K562 (cell line): ENCODE data around the gene SRL. TPM values are rescaled to one million over a fixed set of nuclear protein-coding genes. Genes with fewer than 3 reads are reported as not detected.

Source experiments
- FOXJ3 ChIP-seq: sonication (generic); formaldehyde crosslinking; IDR thresholded peaks from 2 replicates; pipeline ENCODE4 v1.4.0; 2020; ENCODE audit warnings: mild to moderate bottlenecking, missing genetic modification reagents
- GTF2A2 ChIP-seq: IDR thresholded peaks from 2 replicates; pipeline ENCODE4 v1.6.1; 2016; ENCODE audit warnings: mild to moderate bottlenecking, missing genetic modification characterization, missing compliant biosample characterization
- NFE2L1 ChIP-seq: fragments of 450-650 bp; IDR thresholded peaks from 2 replicates; pipeline ENCODE4 v1.6.1; 2016; ENCODE audit warnings: missing genetic modification characterization, low read depth, mild to moderate bottlenecking, missing compliant biosample characterization, moderate library complexity, borderline replicate concordance
- ZBED1 ChIP-seq: IDR thresholded peaks from 2 replicates; pipeline ENCODE4 v1.6.1; 2014
- polyA plus RNA-seq, 8 experiments: library from polyadenylated mRNA; depleted of rRNA in 4 of 8; stranded (reverse) in 5 of 8; unstranded in 3 of 8; fragments of >200 nt; fragmentation: Nextera tagmentation in 2 of 8; fragmentation: Illumina TruSeq in 1 of 8; extraction: Ambion mirVana in 2 of 8; extraction: Trizol in 1 of 8; gene quantifications; 2 replicates each; pipeline versions ENCODE4 v1.2.1 to v1.2.3, GENCODE V29; 2011 to 2014; ENCODE audit warnings: inconsistent platforms in 1 of 8, missing spikeins in 1 of 8
- total RNA-seq, 7 experiments: library from RNA; depleted of rRNA in 6 of 7; stranded (reverse); fragments of >200 nt in 6 of 7; fragmentation: Illumina TruSeq in 2 of 7; extraction: Trizol in 2 of 7; gene quantifications; 2 replicates each; pipeline versions ENCODE4 v1.2.1 to v1.2.3, GENCODE V29; 2011 to 2021; ENCODE audit warnings: low replicate concordance in 1 of 7
- TF ChIP-seq, protein P1 (sequence below): fragments of 450-650 bp; IDR thresholded peaks from 2 replicates; pipeline ENCODE4 v1.6.1; 2016; ENCODE audit warnings: mild to moderate bottlenecking, moderate library complexity
- TF ChIP-seq, protein P2 (sequence below): sonication (generic); formaldehyde crosslinking; IDR thresholded peaks from 2 replicates; pipeline ENCODE4 v1.4.0; 2020; ENCODE audit warnings: mild to moderate bottlenecking, missing genetic modification reagents
- TF ChIP-seq, protein P3 (sequence below): fragments of 250-450 bp; sonication (Bioruptor Pico); IDR thresholded peaks from 2 replicates; pipeline ENCODE4 v1.5.0; 2021; ENCODE audit warnings: mild to moderate bottlenecking, borderline replicate concordance

SRL gene
- total and polyA plus RNA-seq, 9 of the 15 experiments (the other 6 are each of a cell fraction or from before 2014, with no cell fraction given), result 0.01 TPM; not detected in 8

- TF ChIP-seq, protein P1, sequence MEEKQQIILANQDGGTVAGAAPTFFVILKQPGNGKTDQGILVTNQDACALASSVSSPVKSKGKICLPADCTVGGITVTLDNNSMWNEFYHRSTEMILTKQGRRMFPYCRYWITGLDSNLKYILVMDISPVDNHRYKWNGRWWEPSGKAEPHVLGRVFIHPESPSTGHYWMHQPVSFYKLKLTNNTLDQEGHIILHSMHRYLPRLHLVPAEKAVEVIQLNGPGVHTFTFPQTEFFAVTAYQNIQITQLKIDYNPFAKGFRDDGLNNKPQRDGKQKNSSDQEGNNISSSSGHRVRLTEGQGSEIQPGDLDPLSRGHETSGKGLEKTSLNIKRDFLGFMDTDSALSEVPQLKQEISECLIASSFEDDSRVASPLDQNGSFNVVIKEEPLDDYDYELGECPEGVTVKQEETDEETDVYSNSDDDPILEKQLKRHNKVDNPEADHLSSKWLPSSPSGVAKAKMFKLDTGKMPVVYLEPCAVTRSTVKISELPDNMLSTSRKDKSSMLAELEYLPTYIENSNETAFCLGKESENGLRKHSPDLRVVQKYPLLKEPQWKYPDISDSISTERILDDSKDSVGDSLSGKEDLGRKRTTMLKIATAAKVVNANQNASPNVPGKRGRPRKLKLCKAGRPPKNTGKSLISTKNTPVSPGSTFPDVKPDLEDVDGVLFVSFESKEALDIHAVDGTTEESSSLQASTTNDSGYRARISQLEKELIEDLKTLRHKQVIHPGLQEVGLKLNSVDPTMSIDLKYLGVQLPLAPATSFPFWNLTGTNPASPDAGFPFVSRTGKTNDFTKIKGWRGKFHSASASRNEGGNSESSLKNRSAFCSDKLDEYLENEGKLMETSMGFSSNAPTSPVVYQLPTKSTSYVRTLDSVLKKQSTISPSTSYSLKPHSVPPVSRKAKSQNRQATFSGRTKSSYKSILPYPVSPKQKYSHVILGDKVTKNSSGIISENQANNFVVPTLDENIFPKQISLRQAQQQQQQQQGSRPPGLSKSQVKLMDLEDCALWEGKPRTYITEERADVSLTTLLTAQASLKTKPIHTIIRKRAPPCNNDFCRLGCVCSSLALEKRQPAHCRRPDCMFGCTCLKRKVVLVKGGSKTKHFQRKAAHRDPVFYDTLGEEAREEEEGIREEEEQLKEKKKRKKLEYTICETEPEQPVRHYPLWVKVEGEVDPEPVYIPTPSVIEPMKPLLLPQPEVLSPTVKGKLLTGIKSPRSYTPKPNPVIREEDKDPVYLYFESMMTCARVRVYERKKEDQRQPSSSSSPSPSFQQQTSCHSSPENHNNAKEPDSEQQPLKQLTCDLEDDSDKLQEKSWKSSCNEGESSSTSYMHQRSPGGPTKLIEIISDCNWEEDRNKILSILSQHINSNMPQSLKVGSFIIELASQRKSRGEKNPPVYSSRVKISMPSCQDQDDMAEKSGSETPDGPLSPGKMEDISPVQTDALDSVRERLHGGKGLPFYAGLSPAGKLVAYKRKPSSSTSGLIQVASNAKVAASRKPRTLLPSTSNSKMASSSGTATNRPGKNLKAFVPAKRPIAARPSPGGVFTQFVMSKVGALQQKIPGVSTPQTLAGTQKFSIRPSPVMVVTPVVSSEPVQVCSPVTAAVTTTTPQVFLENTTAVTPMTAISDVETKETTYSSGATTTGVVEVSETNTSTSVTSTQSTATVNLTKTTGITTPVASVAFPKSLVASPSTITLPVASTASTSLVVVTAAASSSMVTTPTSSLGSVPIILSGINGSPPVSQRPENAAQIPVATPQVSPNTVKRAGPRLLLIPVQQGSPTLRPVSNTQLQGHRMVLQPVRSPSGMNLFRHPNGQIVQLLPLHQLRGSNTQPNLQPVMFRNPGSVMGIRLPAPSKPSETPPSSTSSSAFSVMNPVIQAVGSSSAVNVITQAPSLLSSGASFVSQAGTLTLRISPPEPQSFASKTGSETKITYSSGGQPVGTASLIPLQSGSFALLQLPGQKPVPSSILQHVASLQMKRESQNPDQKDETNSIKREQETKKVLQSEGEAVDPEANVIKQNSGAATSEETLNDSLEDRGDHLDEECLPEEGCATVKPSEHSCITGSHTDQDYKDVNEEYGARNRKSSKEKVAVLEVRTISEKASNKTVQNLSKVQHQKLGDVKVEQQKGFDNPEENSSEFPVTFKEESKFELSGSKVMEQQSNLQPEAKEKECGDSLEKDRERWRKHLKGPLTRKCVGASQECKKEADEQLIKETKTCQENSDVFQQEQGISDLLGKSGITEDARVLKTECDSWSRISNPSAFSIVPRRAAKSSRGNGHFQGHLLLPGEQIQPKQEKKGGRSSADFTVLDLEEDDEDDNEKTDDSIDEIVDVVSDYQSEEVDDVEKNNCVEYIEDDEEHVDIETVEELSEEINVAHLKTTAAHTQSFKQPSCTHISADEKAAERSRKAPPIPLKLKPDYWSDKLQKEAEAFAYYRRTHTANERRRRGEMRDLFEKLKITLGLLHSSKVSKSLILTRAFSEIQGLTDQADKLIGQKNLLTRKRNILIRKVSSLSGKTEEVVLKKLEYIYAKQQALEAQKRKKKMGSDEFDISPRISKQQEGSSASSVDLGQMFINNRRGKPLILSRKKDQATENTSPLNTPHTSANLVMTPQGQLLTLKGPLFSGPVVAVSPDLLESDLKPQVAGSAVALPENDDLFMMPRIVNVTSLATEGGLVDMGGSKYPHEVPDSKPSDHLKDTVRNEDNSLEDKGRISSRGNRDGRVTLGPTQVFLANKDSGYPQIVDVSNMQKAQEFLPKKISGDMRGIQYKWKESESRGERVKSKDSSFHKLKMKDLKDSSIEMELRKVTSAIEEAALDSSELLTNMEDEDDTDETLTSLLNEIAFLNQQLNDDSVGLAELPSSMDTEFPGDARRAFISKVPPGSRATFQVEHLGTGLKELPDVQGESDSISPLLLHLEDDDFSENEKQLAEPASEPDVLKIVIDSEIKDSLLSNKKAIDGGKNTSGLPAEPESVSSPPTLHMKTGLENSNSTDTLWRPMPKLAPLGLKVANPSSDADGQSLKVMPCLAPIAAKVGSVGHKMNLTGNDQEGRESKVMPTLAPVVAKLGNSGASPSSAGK, result peak; percentile 97
- TF ChIP-seq GTF2A2 (tag), result no peak
- TF ChIP-seq NFE2L1 (tag), result no peak
- TF ChIP-seq FOXJ3 (CRISPR knock-in tag), result no peak
- peak; percentile 51; the same call in 1 of the 2 replicates for TF ChIP-seq ZBED1
- TF ChIP-seq, protein P2, sequence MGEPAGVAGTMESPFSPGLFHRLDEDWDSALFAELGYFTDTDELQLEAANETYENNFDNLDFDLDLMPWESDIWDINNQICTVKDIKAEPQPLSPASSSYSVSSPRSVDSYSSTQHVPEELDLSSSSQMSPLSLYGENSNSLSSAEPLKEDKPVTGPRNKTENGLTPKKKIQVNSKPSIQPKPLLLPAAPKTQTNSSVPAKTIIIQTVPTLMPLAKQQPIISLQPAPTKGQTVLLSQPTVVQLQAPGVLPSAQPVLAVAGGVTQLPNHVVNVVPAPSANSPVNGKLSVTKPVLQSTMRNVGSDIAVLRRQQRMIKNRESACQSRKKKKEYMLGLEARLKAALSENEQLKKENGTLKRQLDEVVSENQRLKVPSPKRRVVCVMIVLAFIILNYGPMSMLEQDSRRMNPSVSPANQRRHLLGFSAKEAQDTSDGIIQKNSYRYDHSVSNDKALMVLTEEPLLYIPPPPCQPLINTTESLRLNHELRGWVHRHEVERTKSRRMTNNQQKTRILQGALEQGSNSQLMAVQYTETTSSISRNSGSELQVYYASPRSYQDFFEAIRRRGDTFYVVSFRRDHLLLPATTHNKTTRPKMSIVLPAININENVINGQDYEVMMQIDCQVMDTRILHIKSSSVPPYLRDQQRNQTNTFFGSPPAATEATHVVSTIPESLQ (CRISPR knock-in tag), result no peak; the same call in 1 of the 2 replicates
- TF ChIP-seq, protein P3, sequence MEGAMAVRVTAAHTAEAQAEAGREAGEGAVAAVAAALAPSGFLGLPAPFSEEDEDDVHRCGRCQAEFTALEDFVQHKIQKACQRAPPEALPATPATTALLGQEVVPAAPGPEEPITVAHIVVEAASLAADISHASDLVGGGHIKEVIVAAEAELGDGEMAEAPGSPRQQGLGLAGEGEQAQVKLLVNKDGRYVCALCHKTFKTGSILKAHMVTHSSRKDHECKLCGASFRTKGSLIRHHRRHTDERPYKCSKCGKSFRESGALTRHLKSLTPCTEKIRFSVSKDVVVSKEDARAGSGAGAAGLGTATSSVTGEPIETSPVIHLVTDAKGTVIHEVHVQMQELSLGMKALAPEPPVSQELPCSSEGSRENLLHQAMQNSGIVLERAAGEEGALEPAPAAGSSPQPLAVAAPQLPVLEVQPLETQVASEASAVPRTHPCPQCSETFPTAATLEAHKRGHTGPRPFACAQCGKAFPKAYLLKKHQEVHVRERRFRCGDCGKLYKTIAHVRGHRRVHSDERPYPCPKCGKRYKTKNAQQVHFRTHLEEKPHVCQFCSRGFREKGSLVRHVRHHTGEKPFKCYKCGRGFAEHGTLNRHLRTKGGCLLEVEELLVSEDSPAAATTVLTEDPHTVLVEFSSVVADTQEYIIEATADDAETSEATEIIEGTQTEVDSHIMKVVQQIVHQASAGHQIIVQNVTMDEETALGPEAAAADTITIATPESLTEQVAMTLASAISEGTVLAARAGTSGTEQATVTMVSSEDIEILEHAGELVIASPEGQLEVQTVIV, result peak; percentile 84
Measured at GRCh38 chr16:4271176-4272113, 29.6 kb upstream of the SRL start (continued).
